Panc1 (cell line): Measurements from ENCODE around the gene HDAC11. TPM values are rescaled to one million over a fixed set of nuclear protein-coding genes. Genes with fewer than 3 reads are reported as not detected.

ENCODE experiments used
- ATAC-seq: fragments of 200-7000 bp; cut with Tn5 transposase; 2 replicates; pipeline ENCODE4 v1.9.1; 2020; ENCODE audit warnings: mild to moderate bottlenecking, moderate library complexity
- BruUV-seq: library from RNA; stranded (reverse); fragments of 400-500 nt; replicated peaks from 2 replicates; lab custom pipeline; 2021; lab: Mats Ljungman, UMichigan
- CTCF ChIA-PET: fragments of 300-600 bp; sonication (Branson Sonifier 250); formaldehyde crosslinking; loops from one replicate; lab custom pipeline; 2022; ENCODE audit warnings: antibody characterized with exemption; lab: Charles Lee
- POLR2A ChIA-PET: fragments of 300-600 bp; sonication (Branson Sonifier 250); formaldehyde crosslinking; loops from one replicate; lab custom pipeline; 2022; ENCODE audit warnings: antibody characterized with exemption; lab: Charles Lee
- DNase-seq: peaks from one replicate; pipeline ENCODE4 v3.0.0-alpha.2; 2010; ENCODE audit warnings: low read depth, low spot score
- H3K27ac ChIP-seq: 2 replicates; pipeline ENCODE4 v1.5.1; 2011; ENCODE audit warnings: mild to moderate bottlenecking, low read length, inconsistent platforms
- H3K27me3 ChIP-seq: fragments of 200-500 bp; sonication (Bioruptor generic); 2 replicates; pipeline ENCODE4 v1.6.0; 2014; ENCODE audit warnings: low read length, inconsistent platforms; ENCODE audit not compliant: control insufficient read depth, insufficient read depth
- H3K36me3 ChIP-seq: fragments of 200-500 bp; sonication (Bioruptor generic); 2 replicates; pipeline ENCODE4 v1.5.1; 2014; ENCODE audit warnings: inconsistent platforms, mild to moderate bottlenecking, low read length, moderate library complexity; ENCODE audit not compliant: control insufficient read depth, insufficient read depth
- H3K4me1 ChIP-seq: 2 replicates; pipeline ENCODE4 v1.5.1; 2011; ENCODE audit warnings: inconsistent platforms, mild to moderate bottlenecking, low read length, moderate library complexity; ENCODE audit not compliant: control insufficient read depth, insufficient read depth
- H3K4me3 ChIP-seq, 2 experiments: 2 replicates each; pipeline ENCODE4 v1.5.1; 2011 to 2012; ENCODE audit warnings: low read depth in 2 of 2, low read length in 2 of 2, mild to moderate bottlenecking in 2 of 2, inconsistent platforms in 1 of 2, moderate library complexity in 1 of 2
- H3K9me3 ChIP-seq: fragments of 200-500 bp; sonication (Bioruptor generic); 2 replicates; pipeline ENCODE4 v1.5.1; 2014; ENCODE audit warnings: low read depth, mild to moderate bottlenecking, inconsistent platforms, low read length, moderate library complexity; ENCODE audit not compliant: control insufficient read depth, insufficient read depth
- CTCF ChIP-seq: fragments of 450-650 bp; IDR thresholded peaks from 2 replicates; pipeline ENCODE4 v1.5.1; 2017; ENCODE audit warnings: mild to moderate bottlenecking
- POLR2AphosphoS5 ChIP-seq: IDR thresholded peaks from 2 replicates; pipeline ENCODE4 v1.6.1; 2012; ENCODE audit warnings: mild to moderate bottlenecking, low read depth, low read length, moderate library complexity
- REST ChIP-seq, 2 experiments: IDR thresholded peaks; 2 replicates each; pipeline ENCODE4 v1.6.1; 2011 to 2012; ENCODE audit warnings: low read depth in 2 of 2, control low read depth in 1 of 2, low read length in 1 of 2, mild to moderate bottlenecking in 1 of 2, moderate library complexity in 1 of 2; ENCODE audit not compliant: insufficient read depth in 1 of 2
- SIN3A ChIP-seq: IDR thresholded peaks from 2 replicates; pipeline ENCODE4 v1.6.1; 2012; ENCODE audit warnings: low read depth, mild to moderate bottlenecking, low read length, moderate library complexity, borderline replicate concordance; ENCODE audit not compliant: insufficient read depth
- TCF7L2 ChIP-seq: IDR thresholded peaks from 2 replicates; pipeline ENCODE4 v1.6.1; 2011; ENCODE audit warnings: mild to moderate bottlenecking, low read depth, low read length, inconsistent platforms
- in situ Hi-C: cut with HindIII; loops from 2 replicates; pipeline ENCODE4 v1.10.0; 2016; ENCODE audit warnings: low sequenced_read_pairs, low pct_unique_long_range_greater_than_20kb
- intact Hi-C: fragments of 100-400 bp; cut with micrococcal nuclease; formaldehyde crosslinking; loops from one replicate; pipeline ENCODE4 v1.10.0; 2022; ENCODE audit not compliant: unreplicated experiment
- total RNA-seq: library from RNA; stranded (reverse); gene quantifications from one replicate; pipeline ENCODE4 v1.2.1, GENCODE V29; 2021; ENCODE audit not compliant: unreplicated experiment

Gene HDAC11
- total RNA-seq, 1 experiment from 2014 or later = 10.6 TPM

- DNase-seq (no peak), ATAC-seq (no peak)
- BruUV-seq = no TSS peak
- CTCF ChIA-PET = interaction anchor here (0.5 kb wide), 1 partner anchor 24 kb away, joined by 6 read pairs; no protein-coding TSS in a partner anchor
- intact Hi-C loops = no loop called here
- no peaks in the 10 kb centered on the region for H3K9me3 ChIP-seq
- no peaks in the 10 kb centered on the region for H3K27me3 ChIP-seq
- no peak overlapping the region for H3K4me3 ChIP-seq
- H3K27ac ChIP-seq = no peak overlapping the region
- no peak for TF ChIP-seq TCF7L2
- TF ChIP-seq REST (IDR thresholded peaks at IDR 0.05; ENCODE audit: insufficient read depth in 1 of 2, low read depth in 2 of 2, low read length in 1 of 2) = no peak
- TF ChIP-seq POLR2AphosphoS5 = no peak
- TF ChIP-seq CTCF = no peak
- TF ChIP-seq SIN3A = no peak
- in situ Hi-C loops = no loop called here
- POLR2A ChIA-PET = no interaction called here
- no peaks in the 10 kb centered on the region for H3K4me1 ChIP-seq
- H3K36me3 ChIP-seq = no peaks in the 10 kb centered on the region
Measured at GRCh38 chr3:13472286-13472685, 7.8 kb upstream of the HDAC11 start.

GRCh38 chr3:13473020-13473419 lies 7.1 kb upstream of the HDAC11 start:
- DNase-seq (no peak), ATAC-seq (no peak)
- no peak overlapping the region for H3K4me3 ChIP-seq
- ChIA-PET POLR2A (no interaction called here), CTCF (no interaction called here)
- intact Hi-C loops (no loop called here), in situ Hi-C loops (no loop called here)
- H3K27ac ChIP-seq = no peak overlapping the region
- TF ChIP-seq REST (IDR thresholded peaks at IDR 0.05; ENCODE audit: insufficient read depth in 1 of 2, low read depth in 2 of 2, low read length in 1 of 2) (no peak), TCF7L2 (no peak), POLR2AphosphoS5 (no peak), CTCF (no peak), SIN3A (no peak)
- no peaks in the 10 kb centered on the region for H3K36me3 ChIP-seq
- no TSS peak for BruUV-seq
- no peaks in the 10 kb centered on the region for H3K4me1 ChIP-seq
- H3K9me3 ChIP-seq = no peaks in the 10 kb centered on the region
- no peaks in the 10 kb centered on the region for H3K27me3 ChIP-seq
